Stimulated activated CD4-positive, alpha-beta T cell treated with anti-CD3 and anti-CD28 coated beads, Interleukin-15, amount 100 ng/mL, for 24 hours (primary cell): ENCODE results near the gene TIMP4.

Experiments used
- DNase-seq: peaks from one replicate; pipeline ENCODE4 v3.0.0-alpha.2; 2020

The TIMP4 gene

GRCh38 chr3:12158387-12159226 is at the start of gene TIMP4:
TSS of gene TIMP4 (minus strand) at chr3:12158912. CDS start at chr3:12158840, 72 bp downstream.
- DNase-seq: no peak

- no peak for DNase-seq
Measured at GRCh38 chr3:12205171-12205570, 46.5 kb upstream of the TIMP4 start.

- DNase-seq: no peak
Measured at GRCh38 chr3:12201813-12202212, 43.1 kb upstream of the TIMP4 start.

- no peak for DNase-seq
Measured at GRCh38 chr3:12198301-12198700, 39.6 kb upstream of the TIMP4 start.

GRCh38 chr3:12197475-12197874 is 38.8 kb upstream of the TIMP4 start:
- no peak for DNase-seq

GRCh38 chr3:12196684-12197083 is 38.0 kb upstream of the TIMP4 start:
- DNase-seq: no peak

- no peak for DNase-seq
Measured at GRCh38 chr3:12195231-12195630, 36.5 kb upstream of the TIMP4 start.

GRCh38 chr3:12194669-12195161 is 36.0 kb upstream of the TIMP4 start:
- peak; percentile 63 for DNase-seq

GRCh38 chr3:12194209-12194608 is 35.5 kb upstream of the TIMP4 start:
- no peak for DNase-seq

- DNase-seq: peak; percentile 61
Measured at GRCh38 chr3:12193485-12194165, 34.9 kb upstream of the TIMP4 start.

GRCh38 chr3:12192655-12193484 is 34.2 kb upstream of the TIMP4 start:
- no peak for DNase-seq

- no peak for DNase-seq
Measured at GRCh38 chr3:12192173-12192572, 33.5 kb upstream of the TIMP4 start.

- DNase-seq: no peak
Measured at GRCh38 chr3:12191559-12191958, 32.8 kb upstream of the TIMP4 start.

- no peak for DNase-seq
Measured at GRCh38 chr3:12190832-12191231, 32.1 kb upstream of the TIMP4 start.

- DNase-seq: no peak
Measured at GRCh38 chr3:12190221-12190807, 31.6 kb upstream of the TIMP4 start.

GRCh38 chr3:12188681-12189287 is 30.1 kb upstream of the TIMP4 start:
- DNase-seq: no peak

- DNase-seq: no peak
Measured at GRCh38 chr3:12188328-12188648, 29.6 kb upstream of the TIMP4 start.

GRCh38 chr3:12187448-12188327 is 29.0 kb upstream of the TIMP4 start:
- peak; percentile 88 for DNase-seq

GRCh38 chr3:12186515-12187286 is 28.0 kb upstream of the TIMP4 start:
- DNase-seq: no peak

GRCh38 chr3:12186046-12186445 is 27.3 kb upstream of the TIMP4 start:
- no peak for DNase-seq
